ENCODE results near the gene CDC42EP2.
"Not testable (repeated sequence)": the region's sequence is repeated elsewhere in the genome, so short reads cannot be mapped to it uniquely, and the experiment has no call there.

Gene CDC42EP2

GRCh38 chr11:65329478-65329877 lies 14.8 kb downstream of the CDC42EP2 start:
- TF ChIP-seq CTCF (IDR thresholded peaks at IDR 0.05; ENCODE audit: low read depth, low read length) = no peak
- no peak overlapping the region for H3K4me3 ChIP-seq (ENCODE audit: low read depth, low read length)

- H3K4me3 ChIP-seq (ENCODE audit: low read depth, low read length) = no peak overlapping the region
- peak; percentile 65 for TF ChIP-seq CTCF (IDR thresholded peaks at IDR 0.05; ENCODE audit: low read depth, low read length)
Measured at GRCh38 chr11:65329944-65330403, 15.3 kb downstream of the CDC42EP2 start.

- H3K4me3 ChIP-seq (ENCODE audit: low read depth, low read length) = no peak overlapping the region
- no peak for TF ChIP-seq CTCF (IDR thresholded peaks at IDR 0.05; ENCODE audit: low read depth, low read length)
Measured at GRCh38 chr11:65330544-65330943, 15.9 kb downstream of the CDC42EP2 start.

GRCh38 chr11:65332591-65332990 lies 17.9 kb downstream of the CDC42EP2 start:
- H3K4me3 ChIP-seq (ENCODE audit: low read depth, low read length) = not testable (repeated sequence)

- no peak for TF ChIP-seq CTCF (IDR thresholded peaks at IDR 0.05; ENCODE audit: low read depth, low read length)
- peak overlapping the region; percentile 77 for H3K4me3 ChIP-seq (ENCODE audit: low read depth, low read length)
Measured at GRCh38 chr11:65334696-65335295, 20.1 kb downstream of the CDC42EP2 start.

- no peak for TF ChIP-seq CTCF (IDR thresholded peaks at IDR 0.05; ENCODE audit: low read depth, low read length)
- H3K4me3 ChIP-seq (ENCODE audit: low read depth, low read length) = no peak overlapping the region
Measured at GRCh38 chr11:65338676-65339075, 24.0 kb downstream of the CDC42EP2 start.

- no peak overlapping the region for H3K4me3 ChIP-seq (ENCODE audit: low read depth, low read length)
- no peak for TF ChIP-seq CTCF (IDR thresholded peaks at IDR 0.05; ENCODE audit: low read depth, low read length)
Measured at GRCh38 chr11:65340226-65340625, 25.6 kb downstream of the CDC42EP2 start.

- no peak overlapping the region for H3K4me3 ChIP-seq (ENCODE audit: low read depth, low read length)
- TF ChIP-seq CTCF (IDR thresholded peaks at IDR 0.05; ENCODE audit: low read depth, low read length) = no peak
Measured at GRCh38 chr11:65341856-65342255, 27.2 kb downstream of the CDC42EP2 start.
